Prostate gland (tissue), 2 donors: ENCODE results near the gene UBE2E2.

Experiments used
- CTCF ChIP-seq, 4 experiments: fragments of 200-600 bp in 2 of 4; fragments of 450-650 bp in 2 of 4; sonication (generic) in 2 of 4; IDR thresholded peaks; 1 replicate in 3 of 4; 2 replicates in 1 of 4; pipeline ENCODE4 v1.5.1; 2016 to 2019; ENCODE audit warnings: antibody characterized with exemption in 4 of 4, mild to moderate bottlenecking in 2 of 4, moderate library complexity in 2 of 4
- POLR2A ChIP-seq: fragments of 450-650 bp; IDR thresholded peaks from one replicate; pipeline ENCODE4 v1.6.1; 2016; ENCODE audit warnings: antibody characterized with exemption, mild to moderate bottlenecking

GRCh38 chr3:23624305-23624704 is 421.2 kb downstream of the UBE2E2 start:
- TF ChIP-seq CTCF (IDR thresholded peaks at IDR 0.05) (no peak), POLR2A (no peak)
